Cardiac fibroblast (primary cell): ENCODE data around the gene TCP10L.

ENCODE experiments used
- DNase-seq, 2 donors: peaks; one replicate each; pipeline versions ENCODE4 v3.0.0 to v3.0.0-alpha.2; 2010; ENCODE audit warnings: low read depth in 2 of 2
- H3K4me3 ChIP-seq, 2 donors: replicated peaks in 1 of 2; 1 replicate in 1 of 2; 2 replicates in 1 of 2; pipeline ENCODE4 v1.5.1; 2011; ENCODE audit warnings: low read depth in 2 of 2, low read length in 2 of 2, mild to moderate bottlenecking in 2 of 2, moderate library complexity in 1 of 2
- TF ChIP-seq, protein P1 (sequence below): IDR thresholded peaks from one replicate; pipeline ENCODE4 v1.5.1; 2011; ENCODE audit warnings: low read depth, mild to moderate bottlenecking, low read length, inconsistent platforms

The TCP10L gene

DNA sequence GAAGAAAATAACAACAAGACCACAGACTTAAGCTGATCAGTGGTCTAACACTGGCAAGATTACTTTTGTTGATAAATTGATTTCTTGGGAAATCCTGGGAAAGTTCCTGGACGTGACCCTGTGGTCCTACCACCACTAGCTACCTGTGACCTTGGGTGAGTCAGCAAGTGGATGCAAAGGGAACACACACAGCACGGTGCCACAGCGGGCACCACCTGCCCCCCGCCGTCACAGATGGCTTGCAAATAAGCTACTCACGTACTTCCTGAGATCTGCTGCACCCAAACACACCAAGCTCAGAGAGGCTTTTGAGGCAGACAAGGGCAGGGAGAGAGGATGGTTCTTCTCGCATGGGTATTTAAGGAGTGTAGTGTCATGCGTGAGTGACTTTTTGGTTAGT, 14.2 kb upstream of the TCP10L start:
- DNase-seq = no peak
- H3K4me3 ChIP-seq = no peak overlapping the region
- TF ChIP-seq, protein P1, sequence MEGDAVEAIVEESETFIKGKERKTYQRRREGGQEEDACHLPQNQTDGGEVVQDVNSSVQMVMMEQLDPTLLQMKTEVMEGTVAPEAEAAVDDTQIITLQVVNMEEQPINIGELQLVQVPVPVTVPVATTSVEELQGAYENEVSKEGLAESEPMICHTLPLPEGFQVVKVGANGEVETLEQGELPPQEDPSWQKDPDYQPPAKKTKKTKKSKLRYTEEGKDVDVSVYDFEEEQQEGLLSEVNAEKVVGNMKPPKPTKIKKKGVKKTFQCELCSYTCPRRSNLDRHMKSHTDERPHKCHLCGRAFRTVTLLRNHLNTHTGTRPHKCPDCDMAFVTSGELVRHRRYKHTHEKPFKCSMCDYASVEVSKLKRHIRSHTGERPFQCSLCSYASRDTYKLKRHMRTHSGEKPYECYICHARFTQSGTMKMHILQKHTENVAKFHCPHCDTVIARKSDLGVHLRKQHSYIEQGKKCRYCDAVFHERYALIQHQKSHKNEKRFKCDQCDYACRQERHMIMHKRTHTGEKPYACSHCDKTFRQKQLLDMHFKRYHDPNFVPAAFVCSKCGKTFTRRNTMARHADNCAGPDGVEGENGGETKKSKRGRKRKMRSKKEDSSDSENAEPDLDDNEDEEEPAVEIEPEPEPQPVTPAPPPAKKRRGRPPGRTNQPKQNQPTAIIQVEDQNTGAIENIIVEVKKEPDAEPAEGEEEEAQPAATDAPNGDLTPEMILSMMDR = no peak

DNA sequence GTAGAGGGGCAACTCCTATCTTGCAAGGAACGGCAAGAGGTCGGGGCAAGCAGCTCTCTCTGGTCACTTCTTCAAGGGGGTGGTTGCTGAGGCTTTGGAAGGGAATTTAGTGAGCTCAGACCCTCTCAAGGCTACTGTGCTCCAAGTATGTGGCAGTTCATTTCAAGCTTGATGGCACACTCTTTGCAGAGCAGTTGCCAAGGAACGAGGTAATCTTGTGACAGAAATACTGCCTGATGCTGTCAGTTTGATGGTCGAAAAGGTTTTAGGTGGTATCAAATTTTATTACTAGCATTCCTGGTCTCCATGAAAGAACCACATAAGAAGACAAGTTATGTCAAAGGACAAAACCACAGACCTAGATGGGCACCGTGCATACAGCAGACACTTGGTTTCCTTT, 13.8 kb upstream of the TCP10L start:
- DNase-seq = no peak
- TF ChIP-seq, protein P1 = no peak
- no peak overlapping the region for H3K4me3 ChIP-seq

GRCh38 chr21:32597205-32597604, 11.9 kb upstream of the TCP10L start:
- peak; percentile 61 to 94 for DNase-seq
- H3K4me3 ChIP-seq = no peak overlapping the region
- TF ChIP-seq, protein P1 = no peak

- H3K4me3 ChIP-seq = no peak overlapping the region
- DNase-seq = no peak
- TF ChIP-seq, protein P1 = no peak
Measured at GRCh38 chr21:32595431-32595830, 10.1 kb upstream of the TCP10L start.

GRCh38 chr21:32593690-32594089, 8.4 kb upstream of the TCP10L start:
- H3K4me3 ChIP-seq = no peak overlapping the region
- no peak for DNase-seq
- TF ChIP-seq, protein P1 = no peak

DNA sequence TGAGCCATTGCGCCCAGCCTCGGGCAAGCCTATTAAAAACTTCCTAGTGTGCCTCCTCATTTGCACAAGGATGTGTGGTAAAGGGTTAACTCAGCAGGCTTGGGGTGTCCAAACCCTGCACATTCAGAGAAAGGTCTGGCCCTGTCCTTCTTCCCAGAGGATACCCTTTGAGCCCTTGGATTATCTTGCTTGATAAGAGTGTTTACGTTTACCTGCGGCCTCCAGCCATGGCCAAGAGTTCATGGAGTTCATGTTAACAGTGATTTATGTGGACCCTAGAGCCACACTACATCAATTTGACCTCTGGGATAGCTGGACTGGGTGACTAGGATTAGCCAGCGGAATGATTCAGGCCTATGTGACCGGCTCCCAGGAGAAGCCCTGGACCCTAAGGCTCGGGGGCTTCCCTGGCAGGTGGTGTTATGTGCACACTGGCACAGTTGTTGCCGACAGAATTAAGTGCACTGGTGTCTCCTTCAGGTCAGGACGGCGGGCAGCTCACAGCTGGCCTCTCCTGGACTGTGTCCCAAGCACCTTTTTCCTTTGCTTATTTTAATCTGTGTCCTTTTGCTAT, 7.7 kb upstream of the TCP10L start:
- DNase-seq = no peak
- H3K4me3 ChIP-seq = no peak overlapping the region
- TF ChIP-seq, protein P1 = no peak

- TF ChIP-seq, protein P1 = no peak
- DNase-seq = no peak
- no peak overlapping the region for H3K4me3 ChIP-seq
Measured at GRCh38 chr21:32590130-32590529, 4.8 kb upstream of the TCP10L start.
